K562 (cell line): Measurements from ENCODE around the gene CREM.

ENCODE experiments used
- FOXA1 ChIP-seq: fragments of 450-650 bp; IDR thresholded peaks from 2 replicates; pipeline ENCODE4 v1.6.1; 2016; ENCODE audit warnings: mild to moderate bottlenecking, borderline replicate concordance
- KDM1A ChIP-seq, 2 experiments: fragments of 450-650 bp; IDR thresholded peaks; 2 replicates each; pipeline ENCODE4 v1.6.1; 2016; ENCODE audit warnings: mild to moderate bottlenecking in 2 of 2
- MXI1 ChIP-seq: IDR thresholded peaks from 2 replicates; pipeline ENCODE4 v1.6.1; 2011; ENCODE audit warnings: low read depth, mild to moderate bottlenecking, improper control_type of control experiment, low read length
- RBM14 ChIP-seq: fragments of 200-400 bp; formaldehyde crosslinking; IDR thresholded peaks from 2 replicates; pipeline ENCODE4 v1.6.1; 2018; ENCODE audit warnings: low read depth, mild to moderate bottlenecking, low read length, moderate library complexity, borderline replicate concordance; ENCODE audit not compliant: insufficient read depth
- SMAD3 ChIP-seq: fragments of 450-650 bp; formaldehyde crosslinking; conservative IDR thresholded peaks from 2 replicates; pipeline ENCODE4 v1.4.0; 2020; ENCODE audit warnings: mild to moderate bottlenecking
- SOX6 ChIP-seq: fragments of 450-650 bp; IDR thresholded peaks from 2 replicates; pipeline ENCODE4 v1.6.1; 2014; ENCODE audit warnings: mild to moderate bottlenecking
- ZNF408 ChIP-seq: fragments of 250-450 bp; sonication (Bioruptor Pico); IDR thresholded peaks from 2 replicates; pipeline ENCODE4 v1.4.0; 2020; ENCODE audit warnings: low read depth, mild to moderate bottlenecking, moderate library complexity
- ZNF583 ChIP-seq: fragments of 250-450 bp; sonication (Bioruptor Pico); IDR thresholded peaks from 2 replicates; pipeline ENCODE4 v1.4.0; 2020
- ZNF668 ChIP-seq: fragments of 250-450 bp; sonication (Bioruptor Pico); IDR thresholded peaks from 2 replicates; pipeline ENCODE4 v1.8.0; 2022; ENCODE audit warnings: mild to moderate bottlenecking, inconsistent platforms
- ZNF75A ChIP-seq: fragments of 450-650 bp; formaldehyde crosslinking; IDR thresholded peaks from 2 replicates; pipeline ENCODE4 v1.4.0; 2020; ENCODE audit warnings: mild to moderate bottlenecking
- TF ChIP-seq, protein P1 (sequence below), 3 experiments: IDR thresholded peaks in 2 of 3; conservative IDR thresholded peaks in 1 of 3; 2 replicates each; pipeline ENCODE4 v1.5.1; 2011 to 2012; ENCODE audit warnings: low read length in 3 of 3, mild to moderate bottlenecking in 3 of 3, control low read depth in 2 of 3, improper control_type of control experiment in 1 of 3, inconsistent platforms in 1 of 3, low read depth in 1 of 3, mixed read lengths in 1 of 3, moderate library complexity in 1 of 3; ENCODE audit not compliant: insufficient read depth in 2 of 3
- TF ChIP-seq, protein P2 (sequence below): fragments of 250-450 bp; sonication (Bioruptor Pico); IDR thresholded peaks from 2 replicates; pipeline ENCODE4 v1.5.0; 2021; ENCODE audit warnings: mild to moderate bottlenecking, borderline replicate concordance
- TF ChIP-seq, protein P3 (sequence below): fragments of 250-450 bp; sonication (Bioruptor Pico); IDR thresholded peaks from 2 replicates; pipeline ENCODE4 v1.5.0; 2020; ENCODE audit warnings: mild to moderate bottlenecking, borderline replicate concordance

DNA sequence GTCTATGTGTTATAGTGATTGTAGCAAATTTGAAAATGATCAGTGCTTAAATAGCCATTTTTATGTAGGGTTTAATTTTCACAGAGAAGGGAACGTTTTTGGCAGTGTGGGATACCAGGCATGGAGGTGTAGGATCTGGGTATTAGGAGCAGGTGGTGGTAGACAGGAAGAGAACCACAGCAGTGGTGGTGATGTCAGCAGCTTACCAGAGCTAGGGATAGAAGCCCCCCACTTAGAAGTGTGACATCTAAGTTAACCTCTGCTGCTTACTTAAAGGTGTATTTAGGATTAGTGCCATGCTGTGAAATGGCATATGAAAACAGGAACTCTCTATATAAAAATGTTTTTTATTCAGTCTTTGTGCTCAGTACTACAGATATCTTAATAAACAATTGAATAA lies 73.8 kb downstream of the CREM start:
- TF ChIP-seq KDM1A (IDR thresholded peaks at IDR 0.05) (no peak), SOX6 (no peak), ZNF408 (no peak), ZNF668 (CRISPR knock-in tag) (no peak), SMAD3 (CRISPR knock-in tag) (no peak), MXI1 (no peak), ZNF583 (no peak), ZNF75A (CRISPR knock-in tag) (no peak), RBM14 (no peak), FOXA1 (no peak)
- TF ChIP-seq, protein P1, sequence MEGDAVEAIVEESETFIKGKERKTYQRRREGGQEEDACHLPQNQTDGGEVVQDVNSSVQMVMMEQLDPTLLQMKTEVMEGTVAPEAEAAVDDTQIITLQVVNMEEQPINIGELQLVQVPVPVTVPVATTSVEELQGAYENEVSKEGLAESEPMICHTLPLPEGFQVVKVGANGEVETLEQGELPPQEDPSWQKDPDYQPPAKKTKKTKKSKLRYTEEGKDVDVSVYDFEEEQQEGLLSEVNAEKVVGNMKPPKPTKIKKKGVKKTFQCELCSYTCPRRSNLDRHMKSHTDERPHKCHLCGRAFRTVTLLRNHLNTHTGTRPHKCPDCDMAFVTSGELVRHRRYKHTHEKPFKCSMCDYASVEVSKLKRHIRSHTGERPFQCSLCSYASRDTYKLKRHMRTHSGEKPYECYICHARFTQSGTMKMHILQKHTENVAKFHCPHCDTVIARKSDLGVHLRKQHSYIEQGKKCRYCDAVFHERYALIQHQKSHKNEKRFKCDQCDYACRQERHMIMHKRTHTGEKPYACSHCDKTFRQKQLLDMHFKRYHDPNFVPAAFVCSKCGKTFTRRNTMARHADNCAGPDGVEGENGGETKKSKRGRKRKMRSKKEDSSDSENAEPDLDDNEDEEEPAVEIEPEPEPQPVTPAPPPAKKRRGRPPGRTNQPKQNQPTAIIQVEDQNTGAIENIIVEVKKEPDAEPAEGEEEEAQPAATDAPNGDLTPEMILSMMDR (IDR thresholded peaks at IDR 0.05 in 2 of 3, conservative IDR thresholded peaks at IDR 0.05 in 1 of 3; ENCODE audit: insufficient read depth in 2 of 3, low read depth in 1 of 3, low read length in 3 of 3) = no peak
- TF ChIP-seq, protein P2, sequence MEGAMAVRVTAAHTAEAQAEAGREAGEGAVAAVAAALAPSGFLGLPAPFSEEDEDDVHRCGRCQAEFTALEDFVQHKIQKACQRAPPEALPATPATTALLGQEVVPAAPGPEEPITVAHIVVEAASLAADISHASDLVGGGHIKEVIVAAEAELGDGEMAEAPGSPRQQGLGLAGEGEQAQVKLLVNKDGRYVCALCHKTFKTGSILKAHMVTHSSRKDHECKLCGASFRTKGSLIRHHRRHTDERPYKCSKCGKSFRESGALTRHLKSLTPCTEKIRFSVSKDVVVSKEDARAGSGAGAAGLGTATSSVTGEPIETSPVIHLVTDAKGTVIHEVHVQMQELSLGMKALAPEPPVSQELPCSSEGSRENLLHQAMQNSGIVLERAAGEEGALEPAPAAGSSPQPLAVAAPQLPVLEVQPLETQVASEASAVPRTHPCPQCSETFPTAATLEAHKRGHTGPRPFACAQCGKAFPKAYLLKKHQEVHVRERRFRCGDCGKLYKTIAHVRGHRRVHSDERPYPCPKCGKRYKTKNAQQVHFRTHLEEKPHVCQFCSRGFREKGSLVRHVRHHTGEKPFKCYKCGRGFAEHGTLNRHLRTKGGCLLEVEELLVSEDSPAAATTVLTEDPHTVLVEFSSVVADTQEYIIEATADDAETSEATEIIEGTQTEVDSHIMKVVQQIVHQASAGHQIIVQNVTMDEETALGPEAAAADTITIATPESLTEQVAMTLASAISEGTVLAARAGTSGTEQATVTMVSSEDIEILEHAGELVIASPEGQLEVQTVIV (CRISPR knock-in tag) = no peak
- TF ChIP-seq, protein P3, sequence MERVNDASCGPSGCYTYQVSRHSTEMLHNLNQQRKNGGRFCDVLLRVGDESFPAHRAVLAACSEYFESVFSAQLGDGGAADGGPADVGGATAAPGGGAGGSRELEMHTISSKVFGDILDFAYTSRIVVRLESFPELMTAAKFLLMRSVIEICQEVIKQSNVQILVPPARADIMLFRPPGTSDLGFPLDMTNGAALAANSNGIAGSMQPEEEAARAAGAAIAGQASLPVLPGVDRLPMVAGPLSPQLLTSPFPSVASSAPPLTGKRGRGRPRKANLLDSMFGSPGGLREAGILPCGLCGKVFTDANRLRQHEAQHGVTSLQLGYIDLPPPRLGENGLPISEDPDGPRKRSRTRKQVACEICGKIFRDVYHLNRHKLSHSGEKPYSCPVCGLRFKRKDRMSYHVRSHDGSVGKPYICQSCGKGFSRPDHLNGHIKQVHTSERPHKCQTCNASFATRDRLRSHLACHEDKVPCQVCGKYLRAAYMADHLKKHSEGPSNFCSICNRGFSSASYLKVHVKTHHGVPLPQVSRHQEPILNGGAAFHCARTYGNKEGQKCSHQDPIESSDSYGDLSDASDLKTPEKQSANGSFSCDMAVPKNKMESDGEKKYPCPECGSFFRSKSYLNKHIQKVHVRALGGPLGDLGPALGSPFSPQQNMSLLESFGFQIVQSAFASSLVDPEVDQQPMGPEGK (CRISPR knock-in tag) = no peak
